ENCODE data around the gene SUDS3.
"Not testable (repeated sequence)": the region's sequence is repeated elsewhere in the genome, so short reads cannot be mapped to it uniquely, and the experiment has no call there.

The SUDS3 gene

GRCh38 chr12:118375348-118375747 lies 1.0 kb upstream of the SUDS3 start:
- Histone ChIP-seq H3K27ac (ENCODE audit: low read depth, low read length) (peak overlapping the region; percentile 99), H3K4me3 (ENCODE audit: low read length) (peak overlapping the region; percentile 81), H3K4me1 (ENCODE audit: control insufficient read depth, insufficient read depth, low read length) (peaks cover 25% of the 10 kb centered on the region), H3K36me3 (ENCODE audit: control insufficient read depth, insufficient read depth, low read length) (no peaks in the 10 kb centered on the region), H3K9ac (ENCODE audit: low read length) (no peak overlapping the region), H3K27me3 (ENCODE audit: control insufficient read depth, insufficient read depth, low read length) (no peaks in the 10 kb centered on the region)

DNA sequence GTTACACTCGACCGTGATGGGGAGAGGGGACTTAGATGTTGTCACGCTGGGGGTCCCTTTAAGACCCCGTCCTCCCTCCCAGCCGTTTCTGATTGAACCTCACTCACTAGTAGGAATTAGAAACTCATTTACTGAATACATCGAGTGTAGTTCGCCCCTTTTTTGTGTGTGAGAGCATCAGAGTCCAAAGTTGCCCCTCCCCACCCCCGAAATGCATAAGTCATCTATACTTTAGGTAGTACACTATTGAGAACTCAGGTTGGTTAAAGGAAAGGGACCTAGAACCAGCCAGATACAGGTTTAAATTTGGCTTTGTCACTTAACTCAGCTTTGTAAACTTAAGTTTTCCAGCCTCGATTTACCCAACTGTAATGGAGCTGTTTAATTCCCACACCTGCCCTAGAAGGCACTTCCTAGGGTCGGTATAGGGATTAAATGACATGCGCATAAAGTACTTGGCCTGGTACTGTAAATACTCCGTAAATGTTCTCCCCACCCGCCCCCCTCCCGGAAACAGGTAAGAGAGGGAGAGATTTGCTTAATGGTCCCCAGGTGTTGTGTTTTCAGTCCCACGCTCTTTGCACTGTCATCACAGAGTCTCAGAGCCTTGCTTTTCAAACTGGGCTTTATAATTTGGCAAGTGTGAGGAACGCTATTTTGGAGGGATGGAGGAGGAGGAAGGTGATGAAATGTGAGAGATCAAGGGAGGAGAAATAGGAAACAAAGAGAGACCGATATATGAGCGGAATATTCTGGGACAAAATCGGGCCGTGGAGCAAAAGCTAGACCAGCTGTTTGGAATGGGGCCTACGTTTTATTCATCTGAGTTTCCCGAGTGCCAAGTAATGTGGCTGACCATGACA lies 897 bp downstream of the SUDS3 start:
- H3K27ac ChIP-seq (ENCODE audit: low read depth, low read length), result peak overlapping the region; percentile 99
- H3K27me3 ChIP-seq (ENCODE audit: control insufficient read depth, insufficient read depth, low read length), result no peaks in the 10 kb centered on the region
- H3K9ac ChIP-seq (ENCODE audit: low read length), result no peak overlapping the region
- H3K4me1 ChIP-seq (ENCODE audit: control insufficient read depth, insufficient read depth, low read length), result peaks cover 22% of the 10 kb centered on the region
- peak overlapping the region; percentile 81 for H3K4me3 ChIP-seq (ENCODE audit: low read length)
- H3K36me3 ChIP-seq (ENCODE audit: control insufficient read depth, insufficient read depth, low read length), result no peaks in the 10 kb centered on the region

- no peaks in the 10 kb centered on the region for H3K36me3 ChIP-seq (ENCODE audit: control insufficient read depth, insufficient read depth, low read length)
- H3K27me3 ChIP-seq (ENCODE audit: control insufficient read depth, insufficient read depth, low read length), result no peaks in the 10 kb centered on the region
- H3K4me1 ChIP-seq (ENCODE audit: control insufficient read depth, insufficient read depth, low read length), result peaks cover 22% of the 10 kb centered on the region
- H3K9ac ChIP-seq (ENCODE audit: low read length), result no peak overlapping the region
- peak overlapping the region; percentile 81 for H3K4me3 ChIP-seq (ENCODE audit: low read length)
- H3K27ac ChIP-seq (ENCODE audit: low read depth, low read length), result no peak overlapping the region
Measured at GRCh38 chr12:118377884-118378470, 1.6 kb downstream of the SUDS3 start.

- H3K9ac ChIP-seq (ENCODE audit: low read length), result no peak overlapping the region
- no peak overlapping the region for H3K27ac ChIP-seq (ENCODE audit: low read depth, low read length)
- H3K4me1 ChIP-seq (ENCODE audit: control insufficient read depth, insufficient read depth, low read length), result no peaks in the 10 kb centered on the region
- no peak overlapping the region for H3K4me3 ChIP-seq (ENCODE audit: low read length)
- H3K36me3 ChIP-seq (ENCODE audit: control insufficient read depth, insufficient read depth, low read length), result peaks cover 49% of the 10 kb centered on the region
- no peaks in the 10 kb centered on the region for H3K27me3 ChIP-seq (ENCODE audit: control insufficient read depth, insufficient read depth, low read length)
Measured at GRCh38 chr12:118391424-118391823, 15.1 kb downstream of the SUDS3 start.

- no peak overlapping the region for H3K27ac ChIP-seq (ENCODE audit: low read depth, low read length)
- no peak overlapping the region for H3K4me3 ChIP-seq (ENCODE audit: low read length)
- no peak overlapping the region for H3K9ac ChIP-seq (ENCODE audit: low read length)
- H3K36me3 ChIP-seq (ENCODE audit: control insufficient read depth, insufficient read depth, low read length), result peaks cover 45% of the 10 kb centered on the region
- no peaks in the 10 kb centered on the region for H3K27me3 ChIP-seq (ENCODE audit: control insufficient read depth, insufficient read depth, low read length)
- H3K4me1 ChIP-seq (ENCODE audit: control insufficient read depth, insufficient read depth, low read length), result no peaks in the 10 kb centered on the region
Measured at GRCh38 chr12:118391836-118392235, 15.5 kb downstream of the SUDS3 start.

GRCh38 chr12:118397708-118398440 lies 21.5 kb downstream of the SUDS3 start:
- H3K4me3 ChIP-seq (ENCODE audit: low read length), result no peak overlapping the region
- no peaks in the 10 kb centered on the region for H3K27me3 ChIP-seq (ENCODE audit: control insufficient read depth, insufficient read depth, low read length)
- H3K27ac ChIP-seq (ENCODE audit: low read depth, low read length), result peak overlapping the region; percentile 68
- H3K9ac ChIP-seq (ENCODE audit: low read length), result no peak overlapping the region
- H3K36me3 ChIP-seq (ENCODE audit: control insufficient read depth, insufficient read depth, low read length), result peaks cover 21% of the 10 kb centered on the region
- H3K4me1 ChIP-seq (ENCODE audit: control insufficient read depth, insufficient read depth, low read length), result peaks cover 5% of the 10 kb centered on the region

- Histone ChIP-seq H3K4me3 (ENCODE audit: low read length) (no peak overlapping the region), H3K9ac (ENCODE audit: low read length) (no peak overlapping the region), H3K27me3 (ENCODE audit: control insufficient read depth, insufficient read depth, low read length) (no peaks in the 10 kb centered on the region), H3K27ac (ENCODE audit: low read depth, low read length) (no peak overlapping the region), H3K4me1 (ENCODE audit: control insufficient read depth, insufficient read depth, low read length) (peaks cover 5% of the 10 kb centered on the region), H3K36me3 (ENCODE audit: control insufficient read depth, insufficient read depth, low read length) (peaks cover 16% of the 10 kb centered on the region)
Measured at GRCh38 chr12:118398524-118398923, 22.2 kb downstream of the SUDS3 start.

GRCh38 chr12:118398940-118399339 lies 22.6 kb downstream of the SUDS3 start:
- peaks cover 5% of the 10 kb centered on the region for H3K4me1 ChIP-seq (ENCODE audit: control insufficient read depth, insufficient read depth, low read length)
- H3K27me3 ChIP-seq (ENCODE audit: control insufficient read depth, insufficient read depth, low read length), result no peaks in the 10 kb centered on the region
- no peak overlapping the region for H3K9ac ChIP-seq (ENCODE audit: low read length)
- peaks cover 15% of the 10 kb centered on the region for H3K36me3 ChIP-seq (ENCODE audit: control insufficient read depth, insufficient read depth, low read length)
- no peak overlapping the region for H3K27ac ChIP-seq (ENCODE audit: low read depth, low read length)
- no peak overlapping the region for H3K4me3 ChIP-seq (ENCODE audit: low read length)

GRCh38 chr12:118402251-118402650 lies 25.9 kb downstream of the SUDS3 start:
- H3K4me3 ChIP-seq (ENCODE audit: low read length), result no peak overlapping the region
- H3K9ac ChIP-seq (ENCODE audit: low read length), result no peak overlapping the region
- peaks cover 5% of the 10 kb centered on the region for H3K4me1 ChIP-seq (ENCODE audit: control insufficient read depth, insufficient read depth, low read length)
- no peak overlapping the region for H3K27ac ChIP-seq (ENCODE audit: low read depth, low read length)
- peaks cover 12% of the 10 kb centered on the region for H3K36me3 ChIP-seq (ENCODE audit: control insufficient read depth, insufficient read depth, low read length)
- H3K27me3 ChIP-seq (ENCODE audit: control insufficient read depth, insufficient read depth, low read length), result no peaks in the 10 kb centered on the region

GRCh38 chr12:118404876-118405521 lies 28.6 kb downstream of the SUDS3 start:
- Histone ChIP-seq H3K36me3 (ENCODE audit: control insufficient read depth, insufficient read depth, low read length) (peaks cover 14% of the 10 kb centered on the region), H3K4me1 (ENCODE audit: control insufficient read depth, insufficient read depth, low read length) (no peaks in the 10 kb centered on the region), H3K9ac (ENCODE audit: low read length) (no peak overlapping the region), H3K4me3 (ENCODE audit: low read length) (no peak overlapping the region), H3K27ac (ENCODE audit: low read depth, low read length) (no peak overlapping the region), H3K27me3 (ENCODE audit: control insufficient read depth, insufficient read depth, low read length) (no peaks in the 10 kb centered on the region)

GRCh38 chr12:118408241-118408640 lies 31.9 kb downstream of the SUDS3 start:
- H3K27me3 ChIP-seq (ENCODE audit: control insufficient read depth, insufficient read depth, low read length); H3K27ac ChIP-seq (ENCODE audit: low read depth, low read length); H3K4me1 ChIP-seq (ENCODE audit: control insufficient read depth, insufficient read depth, low read length); H3K9ac ChIP-seq (ENCODE audit: low read length); H3K4me3 ChIP-seq (ENCODE audit: low read length): not testable (repeated sequence)
- peaks cover 21% of the 10 kb centered on the region for H3K36me3 ChIP-seq (ENCODE audit: control insufficient read depth, insufficient read depth, low read length)

DNA sequence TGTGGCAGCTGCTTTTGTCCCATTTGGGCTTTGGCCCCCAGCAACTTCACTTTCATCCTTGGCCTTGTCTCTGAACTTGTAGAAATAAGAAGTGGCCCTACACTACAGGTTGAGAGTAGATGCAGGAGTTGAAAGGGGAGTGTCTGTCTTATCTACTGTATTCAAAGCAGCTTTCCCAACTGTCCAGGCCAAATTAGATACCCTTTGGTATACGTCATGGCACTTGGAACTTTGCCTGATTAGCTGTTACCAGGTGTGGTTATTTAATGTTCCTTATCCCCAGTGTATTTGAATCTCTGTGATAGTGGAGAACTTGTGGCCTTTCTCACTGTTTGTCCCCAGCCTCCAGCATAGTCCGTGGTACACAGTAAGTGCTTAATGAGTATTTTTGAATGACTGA lies 33.5 kb downstream of the SUDS3 start:
- no peaks in the 10 kb centered on the region for H3K27me3 ChIP-seq (ENCODE audit: control insufficient read depth, insufficient read depth, low read length)
- H3K27ac ChIP-seq (ENCODE audit: low read depth, low read length), result no peak overlapping the region
- no peak overlapping the region for H3K4me3 ChIP-seq (ENCODE audit: low read length)
- H3K36me3 ChIP-seq (ENCODE audit: control insufficient read depth, insufficient read depth, low read length), result peaks cover 24% of the 10 kb centered on the region
- no peak overlapping the region for H3K9ac ChIP-seq (ENCODE audit: low read length)
- no peaks in the 10 kb centered on the region for H3K4me1 ChIP-seq (ENCODE audit: control insufficient read depth, insufficient read depth, low read length)
